Subcutaneous adipose tissue (tissue), 4 donors: ENCODE measurements around the gene CACUL1. TPM values are rescaled to one million over a fixed set of nuclear protein-coding genes. Genes with fewer than 3 reads are reported as not detected.

ENCODE experiments used
- total RNA-seq, 4 donors: library from RNA; depleted of rRNA; stranded (reverse); fragments of >200 nt; gene quantifications; one replicate each; pipeline ENCODE4 v1.1.0, GENCODE V29; 2016
- TF ChIP-seq, protein P1 (sequence below): fragments of 450-650 bp; IDR thresholded peaks from one replicate; pipeline ENCODE4 v1.5.1; 2016; ENCODE audit warnings: low read depth, mild to moderate bottlenecking, control low read depth, antibody characterized with exemption, moderate library complexity

The CACUL1 gene
- total RNA-seq, 4 donors from 2014 or later = 37.9 to 51.5 (median 43.8) TPM

DNA sequence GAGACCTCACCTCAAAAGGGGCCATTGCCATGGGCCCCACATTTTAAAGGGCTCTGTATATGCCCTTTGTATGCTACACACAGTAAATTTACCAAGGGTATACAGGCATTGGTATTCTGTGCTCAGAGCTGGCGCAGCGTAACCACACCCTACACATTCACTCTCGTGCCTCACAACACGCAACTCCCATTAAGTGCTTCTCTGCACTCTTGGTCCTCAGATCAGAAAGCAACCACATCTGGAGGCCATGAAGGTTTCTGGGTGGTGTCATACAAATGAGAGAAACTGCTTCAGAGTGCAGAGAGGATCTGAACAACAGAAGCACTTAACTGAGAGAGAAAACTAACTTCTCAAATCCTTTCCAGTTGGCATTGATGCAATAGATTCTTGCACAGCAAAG lies 9.4 kb upstream of the CACUL1 start:
- TF ChIP-seq, protein P1, sequence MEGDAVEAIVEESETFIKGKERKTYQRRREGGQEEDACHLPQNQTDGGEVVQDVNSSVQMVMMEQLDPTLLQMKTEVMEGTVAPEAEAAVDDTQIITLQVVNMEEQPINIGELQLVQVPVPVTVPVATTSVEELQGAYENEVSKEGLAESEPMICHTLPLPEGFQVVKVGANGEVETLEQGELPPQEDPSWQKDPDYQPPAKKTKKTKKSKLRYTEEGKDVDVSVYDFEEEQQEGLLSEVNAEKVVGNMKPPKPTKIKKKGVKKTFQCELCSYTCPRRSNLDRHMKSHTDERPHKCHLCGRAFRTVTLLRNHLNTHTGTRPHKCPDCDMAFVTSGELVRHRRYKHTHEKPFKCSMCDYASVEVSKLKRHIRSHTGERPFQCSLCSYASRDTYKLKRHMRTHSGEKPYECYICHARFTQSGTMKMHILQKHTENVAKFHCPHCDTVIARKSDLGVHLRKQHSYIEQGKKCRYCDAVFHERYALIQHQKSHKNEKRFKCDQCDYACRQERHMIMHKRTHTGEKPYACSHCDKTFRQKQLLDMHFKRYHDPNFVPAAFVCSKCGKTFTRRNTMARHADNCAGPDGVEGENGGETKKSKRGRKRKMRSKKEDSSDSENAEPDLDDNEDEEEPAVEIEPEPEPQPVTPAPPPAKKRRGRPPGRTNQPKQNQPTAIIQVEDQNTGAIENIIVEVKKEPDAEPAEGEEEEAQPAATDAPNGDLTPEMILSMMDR = no peak

DNA sequence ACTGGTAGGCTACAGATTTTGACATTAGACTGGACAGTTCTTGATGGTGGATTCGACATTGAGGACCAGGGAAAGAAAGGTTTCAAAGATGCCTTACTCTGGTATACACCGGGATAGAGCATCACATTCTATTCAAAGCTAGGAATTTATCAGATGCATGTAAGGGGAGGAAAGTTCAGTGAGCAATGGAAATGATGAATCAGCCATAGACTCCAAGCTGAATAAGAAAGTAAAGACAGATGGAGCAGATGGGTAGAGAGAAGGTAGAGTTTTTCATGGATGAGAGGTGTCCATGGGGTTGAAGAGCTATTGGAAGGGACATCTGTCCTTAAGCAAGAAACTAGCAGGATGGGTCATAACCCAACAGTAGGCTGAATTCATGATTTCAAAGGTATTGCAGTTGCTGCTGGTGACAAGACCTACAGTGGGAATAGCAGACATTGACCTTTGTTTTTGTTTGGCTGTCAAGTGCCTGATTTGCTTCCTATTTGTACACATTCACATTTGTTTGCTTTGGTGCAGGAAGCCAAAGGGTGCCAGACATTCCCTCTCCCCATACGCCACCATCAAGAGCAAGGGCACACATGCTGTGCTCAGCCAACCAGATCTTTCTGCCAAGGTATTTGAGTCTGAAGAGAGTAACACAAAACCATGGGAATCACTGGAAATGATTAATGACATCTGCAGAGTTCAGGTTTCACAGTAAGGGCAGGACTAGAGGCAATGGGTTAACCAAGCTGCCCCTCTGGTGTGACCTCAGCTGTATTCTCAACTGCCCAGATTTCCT lies 8.6 kb upstream of the CACUL1 start:
- TF ChIP-seq, protein P1 = no peak

DNA sequence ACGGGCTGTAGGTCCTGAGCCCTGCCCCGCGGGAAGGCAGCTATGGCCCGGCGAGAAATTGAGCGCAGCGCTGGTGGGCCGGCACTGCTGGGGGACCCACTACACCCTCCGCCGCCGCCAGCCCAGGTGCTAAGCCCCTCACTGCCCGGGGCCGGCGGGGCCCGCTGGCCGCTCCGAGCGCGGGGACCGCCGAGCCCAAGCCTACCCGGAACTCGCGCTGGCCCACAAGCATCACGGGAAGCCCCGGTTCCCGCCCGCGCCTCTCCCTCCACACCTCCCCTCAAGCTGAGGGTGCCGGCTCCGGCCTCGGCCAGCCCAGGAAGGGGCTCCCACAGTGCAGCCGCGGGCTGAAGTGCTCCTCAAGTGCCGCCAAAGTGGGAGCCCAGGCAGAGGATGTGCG lies 5.5 kb upstream of the CACUL1 start:
- TF ChIP-seq, protein P1 = no peak

DNA sequence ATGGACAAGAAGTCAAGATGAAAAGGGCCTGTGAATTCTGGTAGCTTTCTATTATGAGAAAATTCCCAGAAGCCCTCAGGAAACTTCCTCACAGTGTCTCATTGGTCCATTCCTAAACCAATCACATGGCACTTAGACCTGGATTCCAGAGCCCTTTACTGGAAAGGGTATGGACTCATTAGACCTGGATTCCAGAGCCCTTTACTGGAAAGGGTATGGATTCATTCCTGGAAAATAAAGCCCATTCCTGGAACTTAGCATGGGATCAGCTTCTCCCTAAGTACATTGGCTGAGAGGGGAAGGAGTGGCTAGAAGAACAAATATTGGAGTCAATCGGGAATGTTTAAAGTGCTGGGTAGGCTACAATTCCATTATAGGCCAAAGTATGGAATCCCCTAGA lies 3.7 kb upstream of the CACUL1 start:
- TF ChIP-seq, protein P1 = no peak

DNA sequence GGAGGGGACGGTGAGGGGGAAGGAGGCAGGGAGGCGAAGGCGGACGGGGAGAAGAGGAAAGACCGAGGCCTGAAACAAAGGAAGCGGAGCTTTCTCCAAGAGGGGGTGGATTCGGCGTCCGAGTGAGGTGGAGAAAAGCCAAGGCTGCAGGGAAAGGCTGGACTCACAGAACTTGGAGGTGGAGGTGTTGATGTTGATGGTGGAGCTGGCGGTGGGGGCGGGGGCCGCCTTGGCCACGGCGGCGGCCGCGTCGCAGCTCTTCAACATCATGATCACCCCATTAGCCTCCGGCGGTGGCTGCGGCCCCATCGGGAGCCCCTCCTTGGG lies 578 bp downstream of the CACUL1 start:
- TF ChIP-seq, protein P1 = no peak

DNA sequence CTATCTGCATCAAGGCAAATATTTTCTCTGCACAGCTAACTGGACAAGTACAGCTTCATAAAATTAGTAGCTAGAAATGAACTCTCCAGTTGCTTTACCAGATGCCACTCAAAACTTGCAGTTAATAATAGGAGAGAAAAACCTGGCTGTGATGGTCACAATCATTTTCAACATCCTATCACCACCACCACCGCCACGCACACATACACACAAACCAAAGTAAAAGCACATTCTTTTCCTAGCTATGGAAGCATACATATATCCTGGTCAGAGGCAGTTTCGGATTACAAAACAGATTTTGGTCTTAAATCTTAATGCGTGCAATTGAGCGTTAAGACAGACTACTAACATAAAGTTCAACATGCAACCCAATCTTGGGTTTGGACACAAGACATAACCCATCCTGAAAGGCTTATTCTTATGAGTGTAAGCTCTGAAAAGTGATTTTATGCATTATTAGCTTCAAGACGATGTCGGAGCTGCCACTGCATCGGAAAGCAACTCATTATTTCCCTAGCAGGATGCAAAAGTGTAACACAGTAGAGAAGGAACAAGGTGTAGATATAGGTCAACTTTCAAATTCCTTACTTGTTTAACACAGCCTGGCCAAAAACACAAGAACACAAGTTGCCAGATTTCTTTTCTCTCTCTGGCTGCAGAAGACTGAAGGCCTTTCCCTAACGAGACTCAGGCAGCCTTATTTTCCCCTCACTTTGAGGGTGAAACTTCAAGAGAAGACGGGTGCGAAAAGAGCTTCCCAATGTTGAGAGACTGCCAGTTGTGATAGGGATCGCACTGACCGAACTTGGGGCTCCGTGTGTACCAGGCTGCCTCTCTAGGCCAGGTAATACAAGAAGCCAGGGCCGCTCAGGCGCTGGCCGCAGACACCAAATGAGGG lies 1.2 kb downstream of the CACUL1 start:
- TF ChIP-seq, protein P1 = no peak

DNA sequence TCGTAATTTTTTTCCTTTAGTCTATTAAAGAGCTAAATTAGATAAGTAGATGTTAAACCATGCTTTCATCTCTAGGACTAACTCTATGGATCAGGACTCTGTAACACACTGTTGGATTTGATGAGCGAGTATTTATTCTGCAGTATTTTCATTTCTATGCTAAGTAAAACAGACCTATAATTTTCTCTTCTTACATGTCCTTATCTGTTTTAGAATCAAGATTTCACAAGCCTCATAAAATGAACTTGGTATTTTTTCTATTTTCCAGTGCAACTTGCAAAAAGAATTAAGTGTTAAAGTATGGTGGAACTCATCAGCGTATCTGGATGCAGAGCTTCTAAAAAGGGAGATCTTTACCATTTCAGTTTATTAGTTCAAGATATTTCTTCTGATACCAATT lies 2.4 kb downstream of the CACUL1 start:
- TF ChIP-seq, protein P1 = no peak
